Measurements from ENCODE around the gene FBN3.

Gene FBN3

DNA sequence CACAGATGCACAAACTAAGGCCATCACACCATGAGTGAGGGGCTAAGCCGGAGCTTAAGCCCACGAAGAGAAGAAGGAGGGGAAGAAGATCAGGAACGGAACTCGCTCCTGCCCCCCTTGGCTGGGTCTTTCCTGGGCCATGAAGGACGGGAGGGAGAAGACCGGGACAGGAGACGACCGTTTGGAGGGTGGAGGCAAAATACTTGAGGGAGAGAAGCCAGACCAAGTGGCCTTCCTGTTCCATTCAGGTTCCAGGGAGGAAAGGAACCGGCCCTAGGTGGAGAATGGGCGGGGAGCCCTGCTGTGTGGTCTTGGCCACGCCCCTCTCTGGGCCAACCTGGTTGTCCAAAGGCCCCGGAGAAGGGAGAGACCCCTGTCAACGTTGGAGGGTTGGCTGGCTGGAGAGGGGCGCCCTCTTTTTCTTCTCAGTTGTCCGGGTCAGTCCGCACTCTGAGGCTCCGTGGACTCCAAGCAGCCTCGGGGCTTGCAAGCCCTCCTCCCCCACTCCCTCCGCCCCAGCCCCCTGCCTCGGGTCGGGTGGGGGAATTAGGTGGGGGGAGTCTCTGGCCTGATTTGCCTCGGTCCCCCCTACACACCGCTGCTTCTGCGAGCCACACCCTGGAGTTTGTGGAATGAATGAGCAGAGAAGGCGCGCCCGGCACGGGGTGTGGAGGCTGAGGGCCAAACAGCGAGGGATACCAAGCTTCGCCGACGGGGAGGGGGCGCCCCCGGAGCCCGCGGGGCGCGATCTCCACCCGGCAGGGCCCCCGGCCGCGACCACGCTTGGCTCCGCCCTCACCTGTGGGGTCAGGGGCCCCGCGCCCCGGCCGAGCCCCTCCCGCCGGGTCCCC lies 757 bp downstream of the FBN3 start:
- no peak for DNase-seq (ENCODE audit: low read depth)

DNA sequence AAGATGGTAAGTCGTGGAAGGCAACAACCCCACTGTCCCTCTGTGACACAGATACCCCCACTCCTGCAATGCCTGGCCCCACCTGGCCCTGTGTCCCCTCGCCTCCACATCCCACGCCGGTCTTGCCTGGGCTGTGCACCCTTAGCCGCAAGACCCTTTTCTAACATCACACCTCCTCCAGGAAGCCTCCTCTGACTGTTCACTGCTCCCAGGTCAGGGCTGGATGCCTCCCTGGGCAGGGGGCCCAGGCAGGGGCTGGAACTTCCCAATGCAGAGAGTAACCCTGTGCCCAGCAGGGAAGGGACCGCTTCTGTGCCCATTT lies 1.3 kb downstream of the FBN3 start:
- no peak for DNase-seq (ENCODE audit: low read depth)

GRCh38 chr19:8147582-8147978 lies 1.8 kb downstream of the FBN3 start:
- DNase-seq (ENCODE audit: low read depth): no peak

- no peak for DNase-seq (ENCODE audit: low read depth)
Measured at GRCh38 chr19:8146877-8147581, 2.4 kb downstream of the FBN3 start.

- DNase-seq (ENCODE audit: low read depth): no peak
Measured at GRCh38 chr19:8144273-8144995, 5.0 kb downstream of the FBN3 start.

GRCh38 chr19:8143041-8143440 lies 6.4 kb downstream of the FBN3 start:
- no peak for DNase-seq (ENCODE audit: low read depth)

DNA sequence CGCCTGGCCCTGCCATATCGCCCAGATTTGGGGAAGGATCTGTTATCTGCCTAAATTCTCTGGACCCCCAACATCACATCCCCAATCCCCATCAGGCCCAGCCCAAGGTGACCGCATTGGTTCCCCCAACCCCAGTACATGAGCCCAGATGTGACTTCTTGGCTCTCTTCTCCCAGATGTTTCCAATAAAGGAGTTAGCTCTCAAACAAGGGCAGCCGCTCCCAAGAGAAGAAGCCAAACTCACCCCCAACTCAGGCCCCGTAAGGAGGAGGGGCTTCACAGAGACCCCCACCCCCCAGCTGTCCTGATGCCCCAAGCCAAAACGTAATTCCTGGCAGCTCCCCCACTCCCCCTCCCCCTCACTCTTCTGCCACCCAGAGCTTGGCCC lies 6.9 kb downstream of the FBN3 start:
- no peak for DNase-seq (ENCODE audit: low read depth)

DNA sequence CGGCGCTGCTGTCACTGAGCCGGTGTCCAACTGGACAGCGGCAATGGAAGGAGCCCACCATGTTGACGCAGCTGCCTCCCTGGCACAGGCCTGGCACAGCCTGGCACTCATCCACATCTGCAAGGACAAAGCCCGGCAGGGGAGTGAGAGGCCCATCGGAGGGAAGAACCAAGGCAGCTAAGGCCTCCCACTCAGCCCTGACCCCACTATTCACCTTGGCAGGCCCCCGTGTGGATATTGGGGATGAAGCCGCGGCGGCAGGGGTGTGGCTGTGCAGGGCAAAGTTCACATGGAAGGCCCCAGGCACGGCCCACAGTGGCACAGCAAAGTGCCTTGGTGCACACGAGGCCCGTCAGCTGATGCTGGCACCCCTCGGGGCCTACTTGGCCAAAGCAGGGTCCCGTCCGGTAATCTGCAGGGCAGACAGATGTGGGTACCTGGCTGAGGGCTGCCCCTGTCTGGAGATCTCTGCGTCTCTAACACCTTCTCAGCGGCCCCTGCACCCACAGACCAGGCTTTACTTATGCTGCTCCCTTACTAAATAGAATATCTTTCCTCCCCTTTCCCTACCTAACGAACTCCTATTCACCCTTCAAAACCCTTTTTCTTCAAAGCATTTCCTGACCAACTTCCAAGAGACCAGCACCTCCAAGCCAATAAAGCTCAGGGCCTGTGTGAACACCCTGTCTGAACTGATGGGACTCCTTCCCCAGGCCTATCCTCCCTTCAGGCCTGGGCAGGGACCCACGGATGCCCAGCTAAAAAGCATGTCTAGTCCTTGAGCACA lies 7.5 kb downstream of the FBN3 start:
- no peak for DNase-seq (ENCODE audit: low read depth)

DNA sequence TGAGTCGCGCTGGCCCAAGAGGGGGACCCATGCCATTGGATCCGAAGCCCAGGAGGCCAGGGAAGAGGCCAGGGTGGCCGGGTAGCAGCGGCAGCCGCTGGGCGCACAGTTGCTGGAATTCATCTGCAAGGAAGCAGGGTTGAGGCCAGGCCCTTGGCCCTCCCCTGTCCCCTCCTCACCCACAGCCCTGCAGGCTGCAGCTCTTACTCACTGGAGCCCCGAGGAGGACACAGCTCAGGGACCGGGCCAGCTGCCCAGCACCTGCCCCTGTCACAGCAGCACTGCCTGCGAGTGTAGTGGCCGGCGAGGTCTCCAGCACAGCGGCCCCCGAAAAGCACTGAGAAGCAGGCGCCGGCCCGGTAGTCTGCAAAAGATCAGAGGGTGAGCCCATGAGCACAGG lies 11.2 kb downstream of the FBN3 start:
- DNase-seq (ENCODE audit: low read depth): no peak

DNA sequence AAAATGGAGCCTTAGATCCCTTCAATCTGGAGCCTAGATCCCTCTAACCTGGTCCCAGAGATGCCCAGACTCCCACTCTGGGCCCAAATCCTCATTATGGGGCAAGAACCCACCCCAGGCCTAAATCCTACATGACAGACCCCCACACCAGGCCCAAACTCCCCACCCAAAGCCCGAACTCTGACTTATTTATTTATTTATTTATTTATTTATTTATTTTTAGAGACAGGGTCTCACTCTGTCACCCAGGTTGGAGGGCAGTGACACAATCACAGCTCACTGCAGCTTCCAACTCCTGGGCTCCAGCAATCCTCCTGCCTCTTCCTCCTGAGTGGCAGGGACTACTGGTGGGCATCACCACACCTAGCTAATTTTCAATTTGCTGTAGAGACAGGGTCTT lies 12.0 kb downstream of the FBN3 start:
- DNase-seq (ENCODE audit: low read depth): no peak

DNA sequence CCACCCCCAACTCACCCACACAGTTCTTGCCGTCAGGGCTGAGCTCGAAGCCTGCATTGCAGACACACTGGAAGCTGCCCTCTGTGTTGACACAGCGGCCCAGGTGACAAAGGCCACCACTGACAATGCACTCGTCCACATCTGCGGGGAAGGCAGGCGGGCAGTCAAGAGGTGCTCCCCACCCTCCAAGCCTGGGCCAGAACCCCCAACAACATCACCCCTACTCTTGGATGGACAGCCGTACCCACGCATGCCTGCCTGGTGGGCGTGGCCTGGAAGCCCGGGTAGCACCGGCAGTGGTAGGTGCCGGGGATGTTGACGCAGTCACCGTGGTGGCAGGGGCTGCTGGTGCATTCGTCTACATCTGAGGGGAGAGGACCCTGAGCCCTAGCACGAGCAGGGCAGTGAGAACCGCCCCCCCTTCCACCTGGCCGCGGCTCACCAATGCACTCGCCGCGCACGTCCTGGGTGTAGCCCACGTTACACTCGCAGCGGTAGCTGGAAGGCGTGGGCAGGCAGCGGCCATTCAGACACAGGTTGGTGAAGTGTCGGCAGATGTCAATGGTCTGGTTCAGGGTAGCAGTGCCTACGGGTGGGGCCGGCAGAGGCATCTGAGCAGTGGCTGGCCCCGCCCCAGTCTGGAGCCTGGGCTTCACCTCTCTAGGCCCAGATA lies 13.3 kb downstream of the FBN3 start:
- no peak for DNase-seq (ENCODE audit: low read depth)

DNA sequence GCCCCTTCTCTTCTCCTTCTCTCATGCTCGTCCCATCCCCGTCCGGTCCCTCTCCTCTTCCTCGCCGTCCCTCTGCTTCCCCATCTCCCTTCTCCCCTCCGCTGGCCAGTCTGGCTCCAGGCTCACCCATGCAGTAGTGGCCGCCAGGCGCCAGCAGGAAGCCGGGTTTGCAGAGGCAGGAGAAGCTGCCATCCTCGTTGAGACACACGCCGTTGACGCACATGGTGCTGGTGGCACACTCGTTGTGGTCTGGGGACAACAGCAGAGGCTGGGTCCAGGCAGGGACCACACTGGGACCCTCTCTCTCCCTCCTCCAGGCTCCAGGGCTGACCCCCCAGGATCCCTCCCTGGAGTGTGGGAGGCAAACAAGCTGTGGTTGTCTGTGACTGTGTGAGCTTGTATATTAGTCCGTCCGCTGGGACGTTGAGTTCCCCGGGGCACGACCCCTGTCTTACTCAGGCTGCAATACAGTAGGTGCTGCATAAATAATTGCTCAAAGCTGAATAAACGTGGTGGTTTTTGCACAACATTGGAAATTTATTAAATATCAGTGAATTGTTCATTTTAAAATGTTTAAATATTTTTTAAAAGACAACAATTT lies 16.4 kb downstream of the FBN3 start:
- DNase-seq (ENCODE audit: low read depth): no peak

DNA sequence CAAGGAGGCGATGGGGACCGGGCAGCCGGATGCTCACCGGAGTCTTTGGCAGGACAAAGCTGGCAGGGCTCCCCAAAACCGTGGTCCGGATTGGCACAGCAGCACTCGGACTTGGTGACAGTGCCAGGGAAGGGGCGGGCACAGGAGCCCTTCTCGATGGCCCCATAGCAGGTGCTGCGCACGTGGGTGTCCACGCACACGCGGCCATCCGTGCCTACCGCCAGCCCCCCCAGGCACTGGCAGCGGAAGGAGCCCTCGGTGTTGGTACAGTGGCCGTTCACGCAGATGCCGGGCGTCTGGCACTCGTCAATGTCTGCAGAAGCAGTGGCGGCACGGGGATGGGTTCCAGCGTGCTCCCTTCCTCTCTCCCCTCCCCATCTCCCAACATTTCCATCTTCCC lies 17.9 kb downstream of the FBN3 start:
- no peak for DNase-seq (ENCODE audit: low read depth)

- DNase-seq (ENCODE audit: low read depth): no peak
Measured at GRCh38 chr19:8129061-8129618, 20.3 kb downstream of the FBN3 start.

DNA sequence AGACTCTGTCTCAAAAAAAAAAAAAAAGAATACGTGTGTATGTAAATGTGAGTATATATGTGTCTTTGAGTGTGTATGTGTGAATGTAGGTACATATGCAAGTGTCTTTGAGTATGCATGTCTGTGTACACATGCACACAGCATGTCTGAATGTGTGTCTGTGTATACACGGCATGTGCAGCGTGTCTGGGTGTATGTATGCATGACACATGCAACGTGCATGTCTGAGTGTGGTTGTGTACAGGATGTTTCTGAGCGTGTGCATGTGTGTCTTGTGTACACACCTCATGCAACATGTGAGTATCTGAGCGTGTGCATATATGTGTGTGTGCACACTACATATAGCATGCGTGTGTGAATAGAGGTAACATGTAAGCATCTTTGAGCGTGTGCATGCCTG lies 20.8 kb downstream of the FBN3 start:
- DNase-seq (ENCODE audit: low read depth): no peak

DNA sequence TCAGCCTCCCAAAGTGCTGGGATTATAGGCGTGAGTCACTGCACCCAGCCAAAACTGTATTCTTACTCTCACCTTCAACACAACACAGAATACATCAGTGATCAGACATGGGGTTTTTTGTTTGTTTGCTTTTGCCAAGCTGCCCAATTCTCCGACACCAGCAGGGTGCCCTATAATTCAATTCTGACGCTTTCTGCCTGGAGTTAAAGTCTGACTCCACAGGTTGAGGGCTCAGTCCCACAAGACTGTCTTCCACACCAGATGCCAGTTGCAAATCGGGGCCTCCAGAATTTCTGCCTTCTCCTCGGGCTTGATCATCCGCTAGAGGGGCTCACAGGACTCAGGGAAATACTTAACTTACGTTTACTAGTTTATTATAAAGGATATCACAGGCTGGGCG lies 22.1 kb downstream of the FBN3 start:
- no peak for DNase-seq (ENCODE audit: low read depth)

GRCh38 chr19:8126511-8126910 lies 22.9 kb downstream of the FBN3 start:
- DNase-seq (ENCODE audit: low read depth): no peak

GRCh38 chr19:8126008-8126407 lies 23.4 kb downstream of the FBN3 start:
- no peak for DNase-seq (ENCODE audit: low read depth)

DNA sequence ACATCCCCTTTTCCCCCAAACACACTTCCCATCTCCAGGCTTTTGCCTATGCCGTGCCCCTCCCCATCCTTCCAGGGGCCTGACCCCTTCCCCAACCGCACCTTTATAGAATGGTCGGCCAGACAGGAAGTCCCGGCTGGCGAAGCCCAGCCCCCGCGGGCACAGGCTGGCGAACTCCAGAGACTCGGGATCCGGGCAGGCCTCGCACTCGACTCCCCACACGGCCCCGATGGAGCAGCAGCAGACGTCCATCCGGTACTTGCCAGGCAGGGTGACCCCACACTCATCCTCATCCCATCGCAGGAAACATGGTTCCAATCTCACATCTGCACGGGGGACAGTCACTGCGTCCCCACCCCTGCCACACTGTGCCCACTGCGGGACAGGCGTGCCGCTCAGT lies 25.7 kb downstream of the FBN3 start:
- DNase-seq (ENCODE audit: low read depth): no peak

DNA sequence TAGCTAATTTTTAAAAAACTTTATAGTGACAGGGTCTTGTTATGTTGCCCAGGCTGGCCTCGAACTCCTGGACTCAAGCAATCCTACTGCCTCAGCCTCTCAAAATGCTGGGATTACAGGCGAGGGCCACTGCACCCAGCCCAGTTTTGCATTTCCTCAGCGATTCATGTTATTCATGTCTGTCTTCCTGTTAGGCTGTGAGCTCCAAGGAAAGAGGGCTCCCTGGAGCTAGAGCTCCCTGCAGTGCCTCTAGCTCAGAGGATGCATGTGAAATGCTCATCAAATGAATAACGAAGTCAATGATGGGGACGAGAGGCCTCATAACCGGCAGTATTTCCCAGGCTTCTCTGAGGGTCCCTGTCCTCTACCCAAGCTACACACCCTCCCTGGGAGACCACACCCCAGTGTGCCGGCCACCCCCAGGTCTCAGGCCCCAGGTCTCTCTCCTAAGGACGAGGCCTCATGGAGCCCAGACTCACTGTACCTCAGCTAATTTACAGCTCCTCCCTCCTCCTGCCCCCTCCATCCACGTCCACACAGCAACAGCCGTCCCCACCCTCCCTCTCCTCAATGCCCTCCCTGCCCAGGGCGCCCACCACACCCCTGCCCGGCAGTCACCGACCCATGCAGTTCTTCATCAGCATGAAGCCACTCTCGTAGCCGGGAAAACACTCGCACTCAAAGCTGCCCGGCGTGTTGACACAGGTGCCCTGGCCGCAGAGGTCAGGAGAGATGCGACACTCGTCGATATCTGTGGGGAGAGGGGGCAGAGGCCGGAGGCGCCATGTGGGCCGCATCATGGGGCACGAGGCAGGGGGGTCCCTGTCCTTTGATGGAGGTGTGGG lies 28.5 kb downstream of the FBN3 start:
- DNase-seq (ENCODE audit: low read depth): no peak

Measured in activated T-cell treated with anti-CD3 and anti-CD28 coated beads for 24 hours (primary cell).